ENCODE results near the gene LINS1. TPM values are rescaled to one million over a fixed set of nuclear protein-coding genes. Genes with fewer than 3 reads are reported as not detected.

Gene LINS1
- total RNA-seq, 1 donor from 2014 or later = 7.0 TPM

DNA sequence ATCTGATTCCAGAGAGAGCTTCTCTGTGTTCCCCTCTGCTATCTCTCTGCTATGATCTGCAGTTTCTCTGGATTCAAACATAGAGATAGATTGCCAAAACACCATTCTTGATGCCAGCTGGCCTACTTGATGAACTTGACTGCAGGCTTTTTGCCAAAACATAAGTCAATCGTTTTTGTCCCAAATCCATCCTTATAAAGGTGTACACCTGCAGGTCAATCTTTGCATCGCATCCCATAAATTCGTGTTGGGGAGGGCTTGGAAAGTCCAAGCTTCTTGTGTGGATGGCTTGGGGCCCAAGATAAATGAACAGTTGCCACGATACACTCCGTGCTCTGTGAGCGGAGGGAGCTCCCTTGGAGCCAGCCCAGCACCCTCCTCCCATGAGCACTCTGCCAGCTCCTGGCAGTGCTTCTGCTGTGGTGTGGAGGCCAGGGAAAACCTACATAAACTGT lies 75.9 kb downstream of the LINS1 start:
- ATAC-seq = peak; percentile 98
- intact Hi-C loops (cut with DNase I) = no loop called here
- DNase-seq (ENCODE audit: missing footprints) = peak; percentile 83

DNA sequence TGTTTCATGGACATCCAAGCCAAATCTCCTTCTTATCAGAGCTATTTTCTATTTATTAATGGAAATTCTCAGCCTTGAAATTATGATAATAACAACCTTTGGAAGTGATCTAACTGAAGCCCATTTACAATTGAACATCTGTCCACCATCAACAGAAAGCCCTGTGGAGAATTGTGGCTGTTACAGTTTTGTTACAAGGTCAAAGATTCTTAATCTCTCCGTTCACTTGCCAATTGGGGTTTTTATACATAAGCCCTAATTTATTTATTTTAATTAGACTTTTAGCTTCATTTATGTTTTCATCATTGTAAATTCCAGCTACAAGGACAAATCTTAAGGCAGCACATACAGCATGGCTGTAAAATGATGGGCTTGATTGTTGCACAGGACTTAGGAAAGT lies 76.5 kb downstream of the LINS1 start:
- no peak for DNase-seq (ENCODE audit: missing footprints)
- no peak for ATAC-seq
- intact Hi-C loops (cut with DNase I) = no loop called here

DNA sequence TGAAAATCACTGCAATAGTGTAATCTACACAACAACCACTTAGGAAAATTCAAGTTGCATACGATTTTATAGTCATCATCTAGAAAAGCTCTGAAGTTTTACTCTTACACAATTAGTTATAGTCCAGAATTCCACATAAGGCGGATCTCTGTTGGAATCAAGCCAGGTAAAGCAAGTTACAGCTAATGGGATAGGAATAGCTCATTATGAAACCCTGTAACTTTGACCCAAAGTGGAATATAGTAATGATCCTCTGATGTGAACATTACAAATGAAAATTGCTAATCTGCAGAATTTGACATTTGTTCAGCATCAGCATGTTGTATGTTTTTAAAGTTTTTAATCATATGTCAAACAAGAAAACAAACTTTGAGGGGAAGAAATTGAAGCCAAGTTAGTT lies 77.7 kb downstream of the LINS1 start:
- intact Hi-C loops (cut with DNase I) = no loop called here
- ATAC-seq (no peak), DNase-seq (ENCODE audit: missing footprints) (no peak)

DNA sequence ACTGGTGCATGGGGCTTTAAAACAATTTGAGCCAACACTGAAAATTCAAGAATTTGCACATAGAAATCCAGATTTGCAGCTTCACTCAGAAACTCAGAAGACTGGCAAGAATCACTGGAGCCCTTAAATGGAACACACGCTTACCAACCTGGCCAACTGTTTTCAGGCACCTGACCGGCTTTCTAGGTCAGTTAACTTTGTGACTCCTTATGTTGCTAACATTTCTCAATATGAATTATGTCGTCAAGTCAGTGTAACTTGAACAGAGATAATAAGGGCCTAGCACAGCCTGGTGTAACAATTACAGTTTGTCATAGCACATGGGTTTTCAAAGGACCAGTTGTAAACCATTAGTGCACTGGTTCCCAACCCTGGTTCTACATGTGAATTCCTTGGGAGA lies 80.1 kb downstream of the LINS1 start:
- intact Hi-C loops (cut with DNase I) = no loop called here
- DNase-seq (ENCODE audit: missing footprints) (no peak), ATAC-seq (no peak)

DNA sequence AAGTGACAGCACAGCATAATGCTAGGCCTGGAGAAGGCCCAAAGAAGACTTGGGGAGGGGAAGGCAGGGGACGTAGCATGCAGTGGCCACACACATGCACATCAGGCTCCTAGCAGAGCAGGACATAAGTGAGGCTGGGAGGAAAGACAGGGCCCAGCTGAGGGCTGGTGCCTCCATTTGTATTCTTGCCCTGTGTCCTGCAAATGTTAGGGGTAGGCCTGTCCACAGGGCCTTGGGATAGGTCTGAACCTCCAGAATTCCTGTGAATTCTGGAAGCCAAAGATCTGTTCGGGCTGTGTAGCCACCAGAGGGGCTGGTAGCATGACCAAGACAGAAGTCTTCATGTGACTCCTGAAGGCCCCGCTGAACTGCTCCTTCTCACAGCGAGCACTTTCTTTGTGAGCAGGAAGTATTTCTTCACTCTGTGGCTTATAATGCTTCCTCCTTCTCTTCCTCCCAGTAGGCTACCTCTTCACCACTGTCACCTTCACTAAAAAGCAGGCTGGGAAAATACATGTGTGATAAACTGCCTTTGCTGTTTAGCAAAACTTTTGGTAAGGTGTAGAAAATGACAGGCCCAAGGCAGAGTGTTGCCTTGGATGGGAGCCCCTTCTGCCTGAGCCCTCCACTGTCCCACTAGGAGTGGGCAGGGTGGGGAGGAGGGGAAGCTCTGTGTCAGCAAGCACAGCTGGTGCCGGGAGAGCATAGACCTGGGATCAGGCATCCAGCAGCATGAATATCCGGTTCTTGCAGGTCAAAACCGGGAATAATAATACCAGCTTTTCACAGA lies 81.7 kb downstream of the LINS1 start:
- DNase-seq (ENCODE audit: missing footprints) (no peak), ATAC-seq (peak; percentile 56)
- intact Hi-C loops (cut with DNase I) = no loop called here

DNA sequence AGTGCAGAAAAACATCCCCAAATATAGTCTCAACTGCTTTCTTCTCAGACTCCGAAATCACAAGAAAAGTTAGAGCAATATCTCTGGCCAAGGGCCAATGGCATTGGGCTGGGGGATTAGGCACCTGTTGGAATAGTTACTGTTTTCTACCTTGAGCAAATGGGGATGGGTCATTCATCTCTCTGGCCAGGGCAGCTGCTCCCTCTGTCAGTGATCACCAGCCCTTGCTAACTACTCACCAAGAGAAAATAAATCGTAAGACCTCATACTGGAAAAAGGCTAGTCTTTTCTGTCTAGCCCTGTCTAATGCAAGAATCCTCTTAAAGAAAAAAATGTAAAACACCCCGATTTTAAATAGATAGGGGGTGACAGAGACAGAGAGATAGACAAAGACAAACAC lies 84.1 kb downstream of the LINS1 start:
- no peak for ATAC-seq
- intact Hi-C loops (cut with DNase I) = no loop called here
- no peak for DNase-seq (ENCODE audit: missing footprints)

Other genes with a start within 250 kb of the LINS1 start
- not detected for gene CERS3, start 73.2 kb downstream of the LINS1 start, total RNA-seq
- gene ASB7, start 405 bp upstream of the LINS1 start, total RNA-seq = 5.3 TPM

Data from Right ventricle myocardium inferior (tissue), 1 donor.